ENCODE results near the gene COX20.

DNA sequence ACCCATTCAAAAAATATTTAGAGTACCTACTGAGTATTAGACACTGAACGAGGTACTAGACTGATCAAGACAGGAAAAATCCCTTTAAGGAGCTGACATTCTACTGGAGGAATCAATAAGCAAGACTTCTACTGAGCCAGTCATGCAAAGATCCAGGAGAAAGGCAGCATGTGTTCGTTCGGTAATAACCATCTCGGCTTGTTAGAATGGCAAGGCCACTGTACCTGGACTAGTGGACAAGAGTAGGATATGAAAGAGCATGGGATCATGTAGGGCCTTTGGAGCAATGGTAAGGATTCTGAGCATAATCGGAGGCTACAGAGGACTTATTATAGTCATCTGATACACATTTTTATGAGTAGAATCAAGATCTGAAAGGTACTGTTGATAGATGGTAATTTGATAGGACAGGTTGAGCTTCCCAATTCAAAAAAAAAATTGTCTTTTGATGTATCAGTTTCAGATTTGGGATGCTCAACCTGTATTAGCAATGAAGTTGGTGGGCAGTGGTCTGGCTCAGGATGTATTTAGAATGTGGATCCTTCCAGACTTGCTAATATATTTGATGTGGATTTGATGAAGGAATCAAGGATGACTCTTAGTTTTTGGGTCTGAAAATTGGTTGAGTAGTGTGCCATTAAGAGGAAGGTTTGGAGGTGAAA lies 2.3 kb downstream of the COX20 start:
- TF ChIP-seq EP300 (IDR thresholded peaks at IDR 0.05) = no peak
- TF ChIP-seq, protein P1, sequence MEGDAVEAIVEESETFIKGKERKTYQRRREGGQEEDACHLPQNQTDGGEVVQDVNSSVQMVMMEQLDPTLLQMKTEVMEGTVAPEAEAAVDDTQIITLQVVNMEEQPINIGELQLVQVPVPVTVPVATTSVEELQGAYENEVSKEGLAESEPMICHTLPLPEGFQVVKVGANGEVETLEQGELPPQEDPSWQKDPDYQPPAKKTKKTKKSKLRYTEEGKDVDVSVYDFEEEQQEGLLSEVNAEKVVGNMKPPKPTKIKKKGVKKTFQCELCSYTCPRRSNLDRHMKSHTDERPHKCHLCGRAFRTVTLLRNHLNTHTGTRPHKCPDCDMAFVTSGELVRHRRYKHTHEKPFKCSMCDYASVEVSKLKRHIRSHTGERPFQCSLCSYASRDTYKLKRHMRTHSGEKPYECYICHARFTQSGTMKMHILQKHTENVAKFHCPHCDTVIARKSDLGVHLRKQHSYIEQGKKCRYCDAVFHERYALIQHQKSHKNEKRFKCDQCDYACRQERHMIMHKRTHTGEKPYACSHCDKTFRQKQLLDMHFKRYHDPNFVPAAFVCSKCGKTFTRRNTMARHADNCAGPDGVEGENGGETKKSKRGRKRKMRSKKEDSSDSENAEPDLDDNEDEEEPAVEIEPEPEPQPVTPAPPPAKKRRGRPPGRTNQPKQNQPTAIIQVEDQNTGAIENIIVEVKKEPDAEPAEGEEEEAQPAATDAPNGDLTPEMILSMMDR (IDR thresholded peaks at IDR 0.05) = no peak

All from stomach (tissue), 4 donors.